GM19467 (cell line): ENCODE results near the gene SLX4IP.
"Not testable (repeated sequence)": the region's sequence is repeated elsewhere in the genome, so short reads cannot be mapped to it uniquely, and the experiment has no call there.

ENCODE experiments used
- ATAC-seq: cut with Tn5 transposase; IDR thresholded peaks from one replicate; pipeline ENCODE4 v1.9.1; 2021; ENCODE audit warnings: mild to moderate bottlenecking, moderate library complexity; ENCODE audit not compliant: unreplicated experiment

The SLX4IP gene

GRCh38 chr20:10434832-10435812 lies at the start of gene SLX4IP:
Gene SLX4IP, plus strand, starts transcription at chr20:10435305. Its CDS starts 22,900 bp downstream, at chr20:10458205.
- ATAC-seq = peak; percentile 56

GRCh38 chr20:10385850-10386544 lies 49.1 kb upstream of the SLX4IP start:
- no peak for ATAC-seq

- ATAC-seq = no peak
Measured at GRCh38 chr20:10387686-10388085, 47.4 kb upstream of the SLX4IP start.

GRCh38 chr20:10388597-10388996 lies 46.5 kb upstream of the SLX4IP start:
- ATAC-seq = no peak

- ATAC-seq = no peak
Measured at GRCh38 chr20:10390709-10391108, 44.4 kb upstream of the SLX4IP start.

- not testable (repeated sequence) for ATAC-seq
Measured at GRCh38 chr20:10394752-10395151, 40.4 kb upstream of the SLX4IP start.

GRCh38 chr20:10398834-10399369 lies 36.2 kb upstream of the SLX4IP start:
- no peak for ATAC-seq

- ATAC-seq = no peak
Measured at GRCh38 chr20:10402938-10403608, 32.0 kb upstream of the SLX4IP start.

GRCh38 chr20:10404023-10404628 lies 31.0 kb upstream of the SLX4IP start:
- no peak for ATAC-seq

- no peak for ATAC-seq
Measured at GRCh38 chr20:10404959-10405530, 30.1 kb upstream of the SLX4IP start.

GRCh38 chr20:10408108-10408813 lies 26.8 kb upstream of the SLX4IP start:
- ATAC-seq = no peak

GRCh38 chr20:10411673-10412072 lies 23.4 kb upstream of the SLX4IP start:
- ATAC-seq = no peak

GRCh38 chr20:10412591-10413408 lies 22.3 kb upstream of the SLX4IP start:
- ATAC-seq = peak; percentile 60

GRCh38 chr20:10415013-10415650 lies 20.0 kb upstream of the SLX4IP start:
- no peak for ATAC-seq

- not testable (repeated sequence) for ATAC-seq
Measured at GRCh38 chr20:10417218-10417617, 17.9 kb upstream of the SLX4IP start.

GRCh38 chr20:10419550-10420133 lies 15.5 kb upstream of the SLX4IP start:
- ATAC-seq = no peak

GRCh38 chr20:10423735-10424134 lies 11.4 kb upstream of the SLX4IP start:
- peak; percentile 86 for ATAC-seq
